Activated CD4-positive, alpha-beta T cell treated with anti-CD3 and anti-CD28 coated beads for 36 hours (primary cell): Measurements from ENCODE around the gene SMPD3. TPM values are rescaled to one million over a fixed set of nuclear protein-coding genes. Genes with fewer than 3 reads are reported as not detected.

Source experiments
- ATAC-seq: fragments of 200-7000 bp; cut with Tn5 transposase; one replicate; pipeline ENCODE4 v1.10.0; 2021; ENCODE audit warnings: mild to moderate bottlenecking, moderate library complexity
- CTCF ChIA-PET: fragments of 350-600 bp; sonication (Branson Sonifier 250); formaldehyde crosslinking; loops from one replicate; lab custom pipeline; 2021; ENCODE audit warnings: antibody characterized with exemption; lab: Charles Lee
- POLR2A ChIA-PET: fragments of 350-600 bp; sonication (Branson Sonifier 250); formaldehyde crosslinking; loops from one replicate; lab custom pipeline; 2021; ENCODE audit warnings: antibody characterized with exemption, inconsistent platforms; lab: Charles Lee
- DNase-seq: peaks from one replicate; pipeline ENCODE4 v3.0.0-alpha.2; 2020
- H3K27ac Mint-ChIP-seq: one replicate; pipeline ENCODE4 v1.8.0; 2021; ENCODE audit warnings: mixed read lengths
- H3K27me3 Mint-ChIP-seq: one replicate; pipeline ENCODE4 v1.8.0; 2021; ENCODE audit warnings: mixed read lengths
- H3K36me3 Mint-ChIP-seq: one replicate; pipeline ENCODE4 v1.8.0; 2021; ENCODE audit warnings: low read depth, mixed read lengths
- H3K4me1 Mint-ChIP-seq: one replicate; pipeline ENCODE4 v1.8.0; 2021; ENCODE audit warnings: mixed read lengths
- H3K4me3 Mint-ChIP-seq: one replicate; pipeline ENCODE4 v1.8.0; 2021; ENCODE audit warnings: mild to moderate bottlenecking, moderate library complexity, mixed read lengths
- H3K9me3 Mint-ChIP-seq: one replicate; pipeline ENCODE4 v1.8.0; 2021; ENCODE audit warnings: low read depth, mixed read lengths
- intact Hi-C, 2 experiments: fragments of 100-400 bp; cut with DNase I in 1 of 2; cut with micrococcal nuclease in 1 of 2; formaldehyde crosslinking; loops; one replicate each; pipeline versions ENCODE4 v1.14.2 to v1.15.1; 2022 to 2024; cut with DNase I, micrococcal nuclease
- total RNA-seq, 2 experiments: library from RNA; stranded (reverse); gene quantifications; one replicate each; pipeline ENCODE4 v1.2.3, GENCODE V29; 2021

Gene SMPD3
- total RNA-seq, 2 experiments from 2014 or later: 0.07 to 0.37 TPM

- intact Hi-C loops: no loop called here
- H3K27me3 Mint-ChIP-seq: peaks cover 2% of the 10 kb centered on the region
- no peaks in the 10 kb centered on the region for H3K36me3 Mint-ChIP-seq
- no peak for DNase-seq
- no peak overlapping the region for H3K4me3 Mint-ChIP-seq
- H3K4me1 Mint-ChIP-seq: peaks cover 26% of the 10 kb centered on the region
- no peaks in the 10 kb centered on the region for H3K9me3 Mint-ChIP-seq
- ChIA-PET CTCF (no interaction called here), POLR2A (no interaction called here)
- ATAC-seq: no peak
- H3K27ac Mint-ChIP-seq: no peak overlapping the region
Measured at GRCh38 chr16:68374246-68374805, 74.0 kb downstream of the SMPD3 start.

- DNase-seq (no peak), ATAC-seq (no peak)
- H3K36me3 Mint-ChIP-seq: no peaks in the 10 kb centered on the region
- no peaks in the 10 kb centered on the region for H3K27me3 Mint-ChIP-seq
- no peaks in the 10 kb centered on the region for H3K9me3 Mint-ChIP-seq
- no peak overlapping the region for H3K4me3 Mint-ChIP-seq
- intact Hi-C loops: no loop called here
- ChIA-PET POLR2A (no interaction called here), CTCF (interaction anchor here (0.6 kb wide), 1 partner anchor 20 kb away, joined by 3 read pairs; no protein-coding TSS in a partner anchor)
- no peak overlapping the region for H3K27ac Mint-ChIP-seq
- peaks cover 26% of the 10 kb centered on the region for H3K4me1 Mint-ChIP-seq
Measured at GRCh38 chr16:68373528-68374245, 74.6 kb downstream of the SMPD3 start.

DNA sequence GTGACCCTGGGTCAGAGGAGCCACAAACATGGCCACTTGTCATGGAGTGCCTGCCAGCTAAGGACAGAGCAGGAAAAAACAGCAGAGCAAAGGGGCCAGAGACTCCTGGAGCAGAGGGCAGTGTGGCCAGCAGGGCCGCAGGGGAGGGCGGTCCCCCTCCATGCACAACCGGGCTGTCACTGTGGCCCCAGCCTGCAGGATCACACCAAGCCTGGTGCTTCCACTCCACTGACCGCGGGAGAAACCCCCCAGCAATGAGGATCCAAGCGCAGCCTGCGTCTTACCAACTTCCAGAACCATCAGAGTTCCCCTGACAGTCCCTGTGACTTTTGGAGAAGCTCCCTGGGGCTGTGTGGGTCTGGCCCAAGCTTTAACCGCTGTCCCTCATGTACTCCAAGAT is 75.5 kb downstream of the SMPD3 start:
- intact Hi-C loops: no loop called here
- Mint-ChIP-seq H3K4me3 (no peak overlapping the region), H3K9me3 (no peaks in the 10 kb centered on the region), H3K4me1 (peaks cover 32% of the 10 kb centered on the region), H3K36me3 (no peaks in the 10 kb centered on the region), H3K27me3 (no peaks in the 10 kb centered on the region), H3K27ac (no peak overlapping the region)
- DNase-seq (no peak), ATAC-seq (no peak)
- ChIA-PET POLR2A (no interaction called here), CTCF (interaction anchor here (0.6 kb wide), 1 partner anchor 21 kb away, joined by 3 read pairs; no protein-coding TSS in a partner anchor)

GRCh38 chr16:68372381-68372720 is 76.0 kb downstream of the SMPD3 start:
- Mint-ChIP-seq H3K9me3 (no peaks in the 10 kb centered on the region), H3K4me1 (peaks cover 35% of the 10 kb centered on the region), H3K27ac (no peak overlapping the region), H3K4me3 (no peak overlapping the region), H3K27me3 (peaks cover 2% of the 10 kb centered on the region), H3K36me3 (no peaks in the 10 kb centered on the region)
- no peak for DNase-seq
- no peak for ATAC-seq
- ChIA-PET CTCF (interaction anchor here (0.8 to 1.4 kb wide), 2 partner anchors 8 to 138 kb away, joined by 3 read pairs; no protein-coding TSS in a partner anchor), POLR2A (no interaction called here)
- intact Hi-C loops: no loop called here

DNA sequence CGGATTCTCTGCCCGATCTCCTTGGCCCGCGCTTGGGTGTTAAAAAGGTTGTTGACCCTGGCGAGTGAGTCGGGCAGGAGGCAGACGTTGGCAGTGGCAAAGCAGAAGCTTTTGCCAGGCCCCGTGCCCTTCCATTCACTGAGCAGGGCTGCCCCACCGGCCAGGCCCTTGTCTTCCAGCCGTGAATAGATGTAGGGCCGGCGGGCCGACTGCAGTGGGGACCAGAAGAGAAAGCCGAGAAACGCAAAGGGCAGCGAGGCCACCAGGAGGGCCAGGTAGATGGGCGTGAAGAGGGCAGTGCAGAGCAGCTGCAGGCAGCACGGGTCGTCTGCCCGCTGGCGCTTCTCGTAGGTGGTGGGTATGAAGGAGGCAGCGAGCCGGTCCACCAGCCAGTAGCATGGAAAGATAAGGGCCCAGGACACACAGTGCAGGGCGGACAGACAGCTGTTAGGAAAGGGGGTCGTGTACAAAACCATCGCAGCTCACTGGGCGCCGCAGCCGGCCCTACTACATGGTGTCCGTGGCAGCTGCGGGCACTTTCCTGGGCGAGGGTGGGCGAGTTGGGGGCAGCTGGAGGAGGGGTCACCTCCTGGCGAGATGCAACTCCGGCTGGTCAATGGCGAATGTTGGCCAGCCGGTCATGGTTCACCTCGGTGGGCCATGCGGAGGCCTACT is 76.5 kb downstream of the SMPD3 start:
- no peak overlapping the region for H3K27ac Mint-ChIP-seq
- H3K4me3 Mint-ChIP-seq: no peak overlapping the region
- H3K27me3 Mint-ChIP-seq: peaks cover 2% of the 10 kb centered on the region
- POLR2A ChIA-PET: interaction anchor here (1.2 kb wide), 1 partner anchor 10 kb away, joined by 4 read pairs; no protein-coding TSS in a partner anchor
- H3K9me3 Mint-ChIP-seq: no peaks in the 10 kb centered on the region
- peaks cover 37% of the 10 kb centered on the region for H3K4me1 Mint-ChIP-seq
- no peaks in the 10 kb centered on the region for H3K36me3 Mint-ChIP-seq
- no peak for DNase-seq
- no peak for ATAC-seq
- intact Hi-C loops: no loop called here
- CTCF ChIA-PET: interaction anchor here (0.8 to 1.5 kb wide), 5 partner anchors 8 to 139 kb away, joined by 3 to 6 read pairs (median 3); partner anchors contain the start of gene SLC7A6

DNA sequence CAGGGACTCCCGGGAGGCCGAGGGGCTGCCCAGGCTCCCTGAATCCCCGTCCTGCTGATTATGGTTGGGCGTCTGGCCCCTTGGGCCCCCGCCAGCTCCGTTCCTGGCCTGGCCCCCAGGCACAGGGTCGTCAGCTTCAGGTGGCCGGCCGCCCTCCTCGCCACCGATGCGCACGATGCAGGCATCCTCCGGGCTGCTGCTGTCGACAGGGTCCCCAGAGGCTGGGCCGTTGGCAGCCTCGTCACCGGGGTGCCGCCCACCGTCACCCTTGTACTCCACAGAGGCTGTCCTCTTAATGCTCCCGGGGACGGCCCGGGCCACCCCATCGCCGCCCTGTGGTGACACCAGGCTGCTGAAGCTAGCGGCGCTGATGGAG is 77.0 kb downstream of the SMPD3 start:
- no peak overlapping the region for H3K4me3 Mint-ChIP-seq
- no peak for ATAC-seq
- DNase-seq: no peak
- no peak overlapping the region for H3K27ac Mint-ChIP-seq
- no peaks in the 10 kb centered on the region for H3K9me3 Mint-ChIP-seq
- ChIA-PET CTCF (interaction anchor here (1.0 to 1.5 kb wide), 5 partner anchors 10 to 139 kb away, joined by 3 to 6 read pairs (median 4); partner anchors contain the start of gene SLC7A6), POLR2A (interaction anchor here (1.2 kb wide), 1 partner anchor 11 kb away, joined by 4 read pairs; no protein-coding TSS in a partner anchor)
- peaks cover 3% of the 10 kb centered on the region for H3K27me3 Mint-ChIP-seq
- H3K36me3 Mint-ChIP-seq: no peaks in the 10 kb centered on the region
- intact Hi-C loops: no loop called here
- peaks cover 37% of the 10 kb centered on the region for H3K4me1 Mint-ChIP-seq

GRCh38 chr16:68370581-68371275 is 77.6 kb downstream of the SMPD3 start:
- POLR2A ChIA-PET: interaction anchor here (1.2 kb wide), 1 partner anchor 11 kb away, joined by 4 read pairs; no protein-coding TSS in a partner anchor

GRCh38 chr16:68369697-68370580 is 78.4 kb downstream of the SMPD3 start:
- no peak overlapping the region for H3K4me3 Mint-ChIP-seq
- H3K36me3 Mint-ChIP-seq: no peaks in the 10 kb centered on the region
- peak; percentile 64 for DNase-seq
- intact Hi-C loops: loop anchor here in 1 of 2 experiments (2.0 kb wide), 1 partner anchor 141 kb away; no protein-coding TSS in a partner anchor
- H3K4me1 Mint-ChIP-seq: peaks cover 37% of the 10 kb centered on the region
- H3K27me3 Mint-ChIP-seq: peaks cover 5% of the 10 kb centered on the region
- ATAC-seq: peak; percentile 42
- CTCF ChIA-PET: interaction anchor here (0.7 to 1.8 kb wide), 12 partner anchors 21 to 151 kb away, joined by 3 to 6 read pairs (median 3); partner anchors contain the start of gene SLC7A6
- H3K27ac Mint-ChIP-seq: no peak overlapping the region
- POLR2A ChIA-PET: interaction anchor here (1.2 kb wide), 1 partner anchor 12 kb away, joined by 4 read pairs; no protein-coding TSS in a partner anchor
- H3K9me3 Mint-ChIP-seq: no peaks in the 10 kb centered on the region

More at GRCh38 chr16:68370581-68371275, 77.6 kb downstream of the SMPD3 start:
- Mint-ChIP-seq H3K9me3 (no peaks in the 10 kb centered on the region), H3K36me3 (no peaks in the 10 kb centered on the region), H3K4me1 (peaks cover 37% of the 10 kb centered on the region), H3K27me3 (peaks cover 5% of the 10 kb centered on the region), H3K27ac (no peak overlapping the region), H3K4me3 (no peak overlapping the region)
- DNase-seq (peak; percentile 54), ATAC-seq (no peak)
- intact Hi-C loops: no loop called here
- CTCF ChIA-PET: interaction anchor here (1.0 to 1.5 kb wide), 6 partner anchors 11 to 109 kb away, joined by 3 to 6 read pairs (median 4); partner anchors contain the start of gene SLC7A6

DNA sequence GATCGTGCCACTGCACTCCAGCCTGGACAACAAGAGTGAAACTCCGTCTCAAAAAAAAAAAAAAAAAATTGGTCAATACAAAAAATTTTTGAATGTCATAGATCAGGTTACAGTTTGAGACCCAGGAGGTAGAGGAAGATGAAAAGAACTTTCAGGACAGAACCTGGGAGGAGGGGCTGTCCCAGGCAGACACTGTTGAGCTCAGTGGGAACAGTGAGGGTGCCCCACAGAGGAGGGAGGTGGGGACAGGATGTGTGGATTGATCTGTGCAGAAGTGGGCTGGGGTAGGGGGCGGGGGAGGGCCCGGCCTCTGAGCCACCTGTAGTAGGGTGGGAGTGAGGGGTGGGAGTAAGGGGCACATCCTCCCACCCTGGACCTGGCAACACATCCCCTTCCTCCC is 79.1 kb downstream of the SMPD3 start:
- ChIA-PET CTCF (interaction anchor here (0.6 to 1.8 kb wide), 10 partner anchors 25 to 152 kb away, joined by 3 to 6 read pairs (median 3); no protein-coding TSS in a partner anchor), POLR2A (no interaction called here)
- ATAC-seq: peak; percentile 13
- Mint-ChIP-seq H3K4me1 (peaks cover 37% of the 10 kb centered on the region), H3K27ac (no peak overlapping the region), H3K27me3 (peaks cover 5% of the 10 kb centered on the region), H3K36me3 (no peaks in the 10 kb centered on the region), H3K9me3 (no peaks in the 10 kb centered on the region), H3K4me3 (no peak overlapping the region)
- no peak for DNase-seq
- intact Hi-C loops: loop anchor here in 1 of 2 experiments (2.0 kb wide), 1 partner anchor 142 kb away; no protein-coding TSS in a partner anchor
